Measurements from ENCODE around the gene CTSW.

CTSW gene

DNA sequence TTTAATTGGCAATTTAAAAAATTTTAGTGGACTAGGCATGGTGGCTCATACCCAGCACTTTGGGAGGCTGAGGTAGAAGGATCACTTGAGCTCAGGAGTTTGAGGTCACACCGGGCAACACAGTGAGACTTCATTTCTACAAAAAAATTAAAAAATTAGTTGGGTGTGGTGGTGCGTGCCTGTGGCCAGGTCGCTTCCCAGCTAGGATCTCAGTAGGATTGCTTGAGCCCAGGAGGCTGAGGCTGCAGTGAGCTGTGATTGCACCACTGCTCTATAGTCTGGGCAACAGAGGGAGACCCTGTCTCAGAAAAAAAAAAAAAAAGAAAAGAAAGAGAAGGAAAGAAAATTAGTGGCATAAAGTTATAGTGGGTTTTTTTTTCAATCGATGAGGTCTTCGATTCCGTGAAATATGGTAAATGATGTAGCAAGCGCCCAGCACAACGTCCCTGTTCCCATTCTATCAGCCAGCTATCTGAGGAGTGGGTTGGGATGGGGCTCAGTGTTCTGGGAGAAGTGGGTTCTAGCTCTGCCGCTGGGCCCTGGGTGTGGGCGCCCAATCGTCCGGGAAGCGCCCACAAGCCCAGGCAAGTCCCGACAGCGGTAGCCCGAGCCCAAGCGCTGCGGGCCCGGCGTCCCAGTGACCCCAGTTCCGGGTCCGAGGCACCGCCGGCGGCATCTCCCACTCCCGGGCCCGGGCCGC is 19.2 kb downstream of the CTSW start:
- H3K4me3 ChIP-seq (ENCODE audit: insufficient read depth, low read length, poor library complexity, severe bottlenecking) = no peak overlapping the region

DNA sequence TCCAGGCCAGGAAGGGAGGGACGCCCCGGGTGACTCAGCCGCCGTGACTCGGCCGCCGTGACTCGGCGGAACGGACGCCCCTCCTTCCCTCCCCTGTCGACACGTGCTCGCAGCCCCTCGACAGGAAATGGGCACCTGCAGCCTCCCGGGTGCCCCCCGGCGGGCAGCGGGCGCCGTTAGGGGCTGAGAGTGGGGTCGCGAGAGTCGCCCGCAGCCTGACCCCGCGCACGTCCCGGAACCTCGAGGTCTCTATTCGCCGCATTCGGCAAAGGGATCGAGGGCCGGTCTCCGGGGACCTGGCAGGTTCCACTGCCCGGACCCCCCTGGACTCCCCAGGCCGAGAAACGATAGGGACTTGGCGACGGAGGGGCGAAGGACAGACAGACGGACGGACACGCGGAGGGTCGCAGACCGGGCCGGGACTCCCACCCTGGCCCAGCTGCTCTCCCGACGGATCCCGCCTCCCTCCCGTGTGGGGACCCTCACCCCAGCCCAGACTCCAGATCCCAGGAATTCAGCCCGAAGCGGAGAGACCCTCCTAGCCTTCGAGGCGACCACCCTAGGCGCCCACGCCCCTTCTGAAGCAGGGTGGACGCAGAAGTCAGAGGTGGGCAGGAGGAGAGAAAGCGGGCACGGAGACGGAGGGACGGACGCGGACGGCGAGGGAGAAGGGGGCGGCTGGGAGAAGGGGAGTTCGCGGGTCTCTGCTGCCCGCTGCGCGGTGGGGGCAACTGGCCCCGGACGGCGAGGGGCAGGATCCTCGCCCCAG is 19.9 kb downstream of the CTSW start:
- 0 out of 2 replicates have a peak overlapping the region, but pooled peaks have one; percentile 6 for H3K9ac ChIP-seq (ENCODE audit: low read length)
- no peaks in the 10 kb centered on the region for H4K20me1 ChIP-seq (ENCODE audit: low read depth, low read length)
- no peak overlapping the region for H2AFZ ChIP-seq (ENCODE audit: low read depth, low read length, severe bottlenecking)
- no peaks in the 10 kb centered on the region for H3K27me3 ChIP-seq (ENCODE audit: low read length)
- H3K9me3 ChIP-seq (ENCODE audit: insufficient read depth, low read length) = no peaks in the 10 kb centered on the region
- no peak overlapping the region for H3K27ac ChIP-seq (ENCODE audit: low read depth, low read length)
- peak overlapping the region; percentile 53 for H3K4me2 ChIP-seq (ENCODE audit: low read depth, low read length, poor library complexity, severe bottlenecking)
- H3K9me2 ChIP-seq (replicated peaks; ENCODE audit: insufficient read depth, low read length) = no peaks in the 10 kb centered on the region
- no peaks in the 10 kb centered on the region for H3F3A ChIP-seq (ENCODE audit: insufficient read depth)
- TF ChIP-seq, protein P1, sequence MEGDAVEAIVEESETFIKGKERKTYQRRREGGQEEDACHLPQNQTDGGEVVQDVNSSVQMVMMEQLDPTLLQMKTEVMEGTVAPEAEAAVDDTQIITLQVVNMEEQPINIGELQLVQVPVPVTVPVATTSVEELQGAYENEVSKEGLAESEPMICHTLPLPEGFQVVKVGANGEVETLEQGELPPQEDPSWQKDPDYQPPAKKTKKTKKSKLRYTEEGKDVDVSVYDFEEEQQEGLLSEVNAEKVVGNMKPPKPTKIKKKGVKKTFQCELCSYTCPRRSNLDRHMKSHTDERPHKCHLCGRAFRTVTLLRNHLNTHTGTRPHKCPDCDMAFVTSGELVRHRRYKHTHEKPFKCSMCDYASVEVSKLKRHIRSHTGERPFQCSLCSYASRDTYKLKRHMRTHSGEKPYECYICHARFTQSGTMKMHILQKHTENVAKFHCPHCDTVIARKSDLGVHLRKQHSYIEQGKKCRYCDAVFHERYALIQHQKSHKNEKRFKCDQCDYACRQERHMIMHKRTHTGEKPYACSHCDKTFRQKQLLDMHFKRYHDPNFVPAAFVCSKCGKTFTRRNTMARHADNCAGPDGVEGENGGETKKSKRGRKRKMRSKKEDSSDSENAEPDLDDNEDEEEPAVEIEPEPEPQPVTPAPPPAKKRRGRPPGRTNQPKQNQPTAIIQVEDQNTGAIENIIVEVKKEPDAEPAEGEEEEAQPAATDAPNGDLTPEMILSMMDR (IDR thresholded peaks at IDR 0.05; ENCODE audit: insufficient read depth, low read length, poor library complexity, severe bottlenecking) = no peak
- no peak for TF ChIP-seq EZH2phosphoT487 (conservative IDR thresholded peaks at IDR 0.05; ENCODE audit: low read length)
- H3K36me3 ChIP-seq (ENCODE audit: low read length) = no peaks in the 10 kb centered on the region
- no peaks in the 10 kb centered on the region for H3K79me2 ChIP-seq (ENCODE audit: insufficient read depth, low read length)
- no peak overlapping the region for H3K4me3 ChIP-seq (ENCODE audit: insufficient read depth, low read length, poor library complexity, severe bottlenecking)

More for the DNA sequence above, 19.2 kb downstream of the CTSW start:
- no peak for TF ChIP-seq EZH2phosphoT487 (conservative IDR thresholded peaks at IDR 0.05; ENCODE audit: low read length)
- Histone ChIP-seq H3K27me3 (ENCODE audit: low read length) (no peaks in the 10 kb centered on the region), H3K27ac (ENCODE audit: low read depth, low read length) (no peak overlapping the region), H4K20me1 (ENCODE audit: low read depth, low read length) (no peaks in the 10 kb centered on the region), H3K36me3 (ENCODE audit: low read length) (no peaks in the 10 kb centered on the region), H3K9ac (ENCODE audit: low read length) (no peak overlapping the region), H3K79me2 (ENCODE audit: insufficient read depth, low read length) (no peaks in the 10 kb centered on the region), H3K9me3 (ENCODE audit: insufficient read depth, low read length) (no peaks in the 10 kb centered on the region), H3K4me2 (ENCODE audit: low read depth, low read length, poor library complexity, severe bottlenecking) (no peak overlapping the region), H3F3A (ENCODE audit: insufficient read depth) (no peaks in the 10 kb centered on the region), H3K9me2 (replicated peaks; ENCODE audit: insufficient read depth, low read length) (no peaks in the 10 kb centered on the region), H2AFZ (ENCODE audit: low read depth, low read length, severe bottlenecking) (no peak overlapping the region)

DNA sequence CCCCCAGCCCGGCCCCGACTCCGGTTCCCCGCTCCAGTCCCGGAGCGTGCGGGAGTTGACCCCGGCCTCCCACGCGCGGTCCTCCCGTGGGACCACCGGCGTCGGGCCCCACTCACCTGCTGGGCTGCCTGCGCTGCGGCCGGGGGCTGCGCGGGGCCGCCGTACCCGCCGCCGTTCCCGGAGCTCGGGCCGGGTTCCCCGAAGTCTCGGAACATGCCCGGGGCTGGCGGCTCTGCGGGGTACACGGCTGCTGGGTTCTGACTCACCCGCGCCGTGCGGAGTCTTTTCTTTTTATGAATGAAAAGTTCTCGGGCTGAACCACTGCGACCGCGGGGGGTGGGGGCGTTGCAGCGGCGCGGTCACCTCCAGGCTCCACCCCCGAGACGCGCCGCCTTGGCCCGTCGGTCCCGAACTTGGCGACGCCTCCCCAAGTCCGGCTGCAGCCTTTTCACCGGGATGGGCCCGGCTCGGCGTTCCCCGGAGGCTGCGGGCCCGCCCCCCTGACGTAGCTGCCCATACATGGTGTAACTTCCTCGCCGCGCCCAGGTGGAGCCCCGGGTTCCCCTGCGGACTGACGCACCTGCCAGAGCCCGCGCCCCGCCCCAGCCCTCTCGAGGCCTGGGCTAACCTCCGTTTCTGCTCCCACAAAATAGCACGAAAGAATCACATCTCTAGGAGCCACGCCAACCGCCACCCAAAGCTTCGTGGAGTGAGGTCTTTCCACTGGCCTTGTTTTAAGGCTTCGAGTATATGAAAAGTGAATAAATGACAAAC is 20.7 kb downstream of the CTSW start, which contains the start of gene FOSL1:
TSS of gene FOSL1 (minus strand) at position 264 of the 774 bp plus-strand sequence. CDS start at position 215, 49 bp downstream.
- H3K9me3 ChIP-seq (ENCODE audit: insufficient read depth, low read length) = no peaks in the 10 kb centered on the region
- H3K79me2 ChIP-seq (ENCODE audit: insufficient read depth, low read length) = no peaks in the 10 kb centered on the region
- no peaks in the 10 kb centered on the region for H3K9me2 ChIP-seq (replicated peaks; ENCODE audit: insufficient read depth, low read length)
- peak within 1 kb of the TSS; percentile 53 for H3K4me2 ChIP-seq (ENCODE audit: low read depth, low read length, poor library complexity, severe bottlenecking)
- 0 out of 2 replicates have a peak within 1 kb of the TSS, but pooled peaks have one; percentile 6 for H3K9ac ChIP-seq (ENCODE audit: low read length)
- H3K27me3 ChIP-seq (ENCODE audit: low read length) = no peaks in the 10 kb centered on the region
- peak within 1 kb of the TSS; percentile 40 for H3K4me3 ChIP-seq (ENCODE audit: insufficient read depth, low read length, poor library complexity, severe bottlenecking)
- H3K36me3 ChIP-seq (ENCODE audit: low read length) = no peaks in the 10 kb centered on the region
- no peaks in the 10 kb centered on the region for H3F3A ChIP-seq (ENCODE audit: insufficient read depth)
- peak within 1 kb of the TSS; percentile 23 for H2AFZ ChIP-seq (ENCODE audit: low read depth, low read length, severe bottlenecking)
- H3K27ac ChIP-seq (ENCODE audit: low read depth, low read length) = no peak within 1 kb of the TSS
- no peak for TF ChIP-seq EZH2phosphoT487 (conservative IDR thresholded peaks at IDR 0.05; ENCODE audit: low read length)
- TF ChIP-seq, protein P1 (IDR thresholded peaks at IDR 0.05; ENCODE audit: insufficient read depth, low read length, poor library complexity, severe bottlenecking) = no peak
- no peaks in the 10 kb centered on the region for H4K20me1 ChIP-seq (ENCODE audit: low read depth, low read length)

Measured in SU-DHL-6 (cell line).